ENCODE results near the gene STAT1.
"Not testable (repeated sequence)": the region's sequence is repeated elsewhere in the genome, so short reads cannot be mapped to it uniquely, and the experiment has no call there.

The STAT1 gene

DNA sequence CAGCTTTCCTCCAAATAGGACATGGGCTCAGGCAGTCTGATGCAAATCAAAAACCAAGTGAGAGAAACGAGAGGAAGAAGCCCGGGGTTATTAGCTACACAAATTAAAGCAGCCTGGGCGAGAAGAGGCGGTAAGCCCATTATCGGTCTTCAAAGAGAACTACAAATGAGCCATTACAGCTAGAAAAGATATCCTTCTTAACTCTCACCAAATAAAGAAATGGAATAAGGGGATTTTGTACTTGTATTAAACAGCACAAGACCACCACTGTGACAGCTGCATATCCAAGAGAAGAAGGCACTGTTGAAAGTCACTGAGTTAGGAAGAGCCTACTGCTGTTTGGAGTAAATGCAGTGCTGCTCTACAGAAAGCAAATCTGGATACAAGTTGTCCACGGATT lies 32.6 kb downstream of the STAT1 start:
- no peak for DNase-seq

GRCh38 chr2:190980630-190981209 lies 33.3 kb downstream of the STAT1 start:
- DNase-seq: no peak

DNA sequence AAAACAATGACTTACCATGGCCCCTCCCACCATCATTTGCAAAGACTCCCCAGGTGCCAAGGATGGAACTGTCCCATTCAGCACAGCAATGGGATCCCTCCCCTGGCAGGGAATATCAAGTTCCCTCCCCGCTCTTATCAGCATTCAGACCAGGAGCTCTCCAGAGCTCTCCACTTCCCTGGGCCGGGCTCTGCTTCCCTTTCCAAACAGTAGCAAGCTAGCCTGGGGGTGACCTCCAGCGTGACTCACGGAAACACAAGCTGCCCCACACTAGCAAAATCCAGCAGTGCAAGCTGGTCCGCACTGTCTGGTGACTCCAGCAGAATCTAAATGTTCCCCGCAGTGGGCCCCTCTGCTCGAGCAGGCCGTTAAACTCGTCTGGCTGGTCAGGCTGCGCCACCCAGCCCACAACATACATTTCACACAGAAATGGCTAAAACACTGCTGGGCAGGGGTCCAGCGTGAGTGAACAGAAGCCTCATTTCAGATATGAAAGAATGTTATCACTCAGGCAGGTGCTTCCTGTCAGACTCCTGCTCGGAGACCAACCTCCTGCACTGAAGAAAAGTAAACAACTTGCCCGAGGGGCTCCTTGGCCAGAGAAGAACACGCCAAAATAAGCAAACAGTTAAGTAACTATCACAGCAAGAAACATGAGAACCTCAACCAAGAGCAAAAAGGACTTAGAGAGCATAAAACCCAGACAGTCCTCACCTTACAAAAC lies 33.9 kb downstream of the STAT1 start:
- DNase-seq: peak; percentile 20

- peak; percentile 20 for DNase-seq
These were observed 35.5 kb downstream of the STAT1 start for GRCh38 chr2:190978389-190979053.

- no peak for DNase-seq
These were observed 36.5 kb downstream of the STAT1 start for GRCh38 chr2:190977505-190977904.

- DNase-seq: no peak
These were observed 37.5 kb downstream of the STAT1 start for GRCh38 chr2:190976521-190976920.

DNA sequence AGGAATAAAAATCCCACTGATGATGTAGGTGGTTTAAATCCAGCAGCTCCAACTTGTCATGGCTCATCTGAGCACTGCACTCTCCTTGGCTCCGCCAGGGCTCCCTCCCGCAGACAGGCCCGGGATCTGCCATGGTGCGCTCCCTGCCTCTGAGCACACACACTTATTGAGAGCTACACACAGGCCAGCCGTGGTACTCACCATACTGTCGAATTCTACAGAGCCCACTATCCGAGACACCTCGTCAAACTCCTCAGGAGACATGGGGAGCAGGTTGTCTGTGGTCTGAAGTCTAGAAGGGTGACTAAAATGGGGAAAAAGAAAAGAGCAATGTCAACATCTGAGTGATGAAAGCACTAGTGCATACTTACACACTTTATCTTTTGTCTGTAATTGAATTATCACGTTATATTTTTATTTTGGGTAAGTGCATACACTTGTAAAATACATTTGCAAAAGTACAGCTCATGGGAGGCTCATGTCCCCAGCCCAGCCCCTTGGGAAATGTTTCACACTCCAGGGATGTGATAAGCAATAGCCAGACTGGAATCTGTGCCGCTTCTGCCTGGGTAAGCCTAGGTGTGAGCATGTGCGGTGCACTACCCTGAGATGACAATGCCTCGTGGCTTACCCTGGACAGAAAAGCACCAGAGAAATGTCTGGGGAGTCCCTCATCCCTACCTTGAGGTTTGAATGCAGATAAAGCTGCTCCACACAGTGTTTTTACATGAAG lies 39.2 kb downstream of the STAT1 start:
- no peak for DNase-seq

- DNase-seq: no peak
These were observed 40.0 kb downstream of the STAT1 start for GRCh38 chr2:190973726-190974628.

- no peak for DNase-seq
These were observed 40.7 kb downstream of the STAT1 start for GRCh38 chr2:190973262-190973661.

- DNase-seq: peak; percentile 51
These were observed 41.1 kb downstream of the STAT1 start for GRCh38 chr2:190972846-190973245.

GRCh38 chr2:190972213-190972612 lies 41.8 kb downstream of the STAT1 start:
- no peak for DNase-seq

DNA sequence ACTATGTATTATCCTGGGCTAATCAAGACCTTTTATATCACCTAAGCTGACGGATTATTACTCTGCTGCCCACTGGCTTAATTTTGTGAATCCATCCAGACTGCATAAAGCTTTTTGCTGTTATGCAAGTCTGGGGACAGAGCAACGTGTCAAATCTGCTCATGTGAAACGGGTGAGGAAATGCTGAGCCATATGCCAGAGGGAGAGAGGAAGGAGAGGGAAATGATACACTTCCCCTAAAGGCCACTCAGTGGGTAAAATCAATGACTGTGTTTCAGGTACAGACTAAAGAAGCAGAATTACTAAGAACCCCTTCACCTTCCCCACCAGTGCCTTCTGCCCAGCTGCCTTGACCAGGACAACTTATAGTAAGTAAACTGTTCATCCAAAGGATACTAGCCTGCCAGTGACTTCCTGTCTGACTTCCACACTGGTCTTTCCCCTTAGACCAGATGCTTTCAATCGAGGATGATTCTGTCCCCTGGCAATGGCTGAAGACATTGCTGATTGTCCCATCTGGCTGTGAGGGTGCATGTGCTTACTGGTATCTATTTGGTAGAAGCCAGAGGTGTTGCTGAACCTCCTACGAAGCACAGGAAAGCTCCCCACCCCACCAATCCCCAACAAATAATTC lies 43.0 kb downstream of the STAT1 start:
- no peak for DNase-seq

- no peak for DNase-seq
These were observed 43.8 kb downstream of the STAT1 start for GRCh38 chr2:190970160-190970559.

DNA sequence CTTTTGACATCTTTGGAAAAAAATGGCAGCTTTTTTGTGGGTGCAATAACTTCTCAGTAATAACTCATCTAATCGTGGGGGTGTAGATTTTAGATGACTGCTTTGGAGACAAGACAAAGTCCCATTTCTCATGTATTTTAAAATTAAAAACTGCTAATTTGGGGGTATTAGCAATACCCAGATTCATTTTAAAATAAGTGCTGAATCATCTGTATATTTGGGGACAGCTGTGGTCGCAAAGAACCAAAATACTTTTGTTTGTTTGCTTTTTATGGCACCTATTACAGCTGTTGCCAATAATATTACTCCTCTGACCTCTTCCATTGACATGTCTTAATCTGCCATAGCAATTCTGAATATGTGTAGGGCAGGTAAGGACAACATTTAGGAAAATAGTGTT lies 45.4 kb downstream of the STAT1 start:
- no peak for DNase-seq

DNA sequence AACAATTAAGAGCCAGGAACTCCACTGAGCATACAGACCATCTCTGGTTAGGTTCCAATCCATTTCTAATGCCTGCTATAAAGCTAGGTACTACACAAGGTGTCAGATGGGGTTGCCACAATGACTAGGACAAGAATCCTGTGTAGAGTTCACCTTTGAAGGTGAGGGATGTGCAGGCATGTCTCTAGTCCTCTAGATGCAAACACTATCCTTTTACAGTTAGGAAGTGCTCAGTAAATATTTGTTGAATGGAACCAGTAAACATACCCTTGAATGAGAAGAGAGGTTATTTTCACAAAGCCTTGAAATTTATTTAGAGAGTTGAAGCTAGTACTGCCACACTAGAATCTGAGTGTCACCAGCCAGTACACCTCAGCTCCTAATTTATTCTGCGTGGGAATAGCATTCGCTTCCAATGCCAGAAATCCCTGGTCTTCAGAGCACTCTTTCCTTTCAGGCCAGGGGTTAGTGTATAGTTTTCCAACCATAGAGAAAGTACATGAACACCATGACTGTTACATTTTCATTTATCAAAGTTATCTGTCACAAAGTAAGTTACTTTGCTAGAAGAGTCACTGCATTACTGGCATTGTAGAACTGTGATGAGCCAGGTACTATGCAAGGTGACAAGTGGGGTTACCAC lies 48.3 kb downstream of the STAT1 start:
- DNase-seq: no peak

GRCh38 chr2:190964170-190964795 lies 49.7 kb downstream of the STAT1 start:
- DNase-seq: no peak

DNA sequence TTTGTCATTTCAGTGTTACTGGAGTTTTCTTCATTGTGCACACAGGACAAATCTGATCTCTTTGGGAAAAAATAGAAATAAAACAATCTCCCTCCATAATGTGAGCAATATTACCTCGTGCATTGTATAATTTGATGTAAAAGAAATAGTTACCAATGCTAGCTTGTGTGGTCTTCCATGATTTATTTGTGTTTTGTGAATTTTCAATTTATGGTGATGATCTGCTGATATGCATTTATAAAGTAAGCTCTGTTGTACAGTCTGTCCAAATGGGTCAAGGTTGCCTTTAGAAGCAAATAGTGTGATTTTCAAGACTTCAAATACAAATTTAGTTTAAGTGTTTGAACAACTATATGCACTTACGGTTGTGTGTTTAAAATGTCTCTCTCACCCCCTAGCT lies 50.9 kb downstream of the STAT1 start:
- DNase-seq: no peak

DNA sequence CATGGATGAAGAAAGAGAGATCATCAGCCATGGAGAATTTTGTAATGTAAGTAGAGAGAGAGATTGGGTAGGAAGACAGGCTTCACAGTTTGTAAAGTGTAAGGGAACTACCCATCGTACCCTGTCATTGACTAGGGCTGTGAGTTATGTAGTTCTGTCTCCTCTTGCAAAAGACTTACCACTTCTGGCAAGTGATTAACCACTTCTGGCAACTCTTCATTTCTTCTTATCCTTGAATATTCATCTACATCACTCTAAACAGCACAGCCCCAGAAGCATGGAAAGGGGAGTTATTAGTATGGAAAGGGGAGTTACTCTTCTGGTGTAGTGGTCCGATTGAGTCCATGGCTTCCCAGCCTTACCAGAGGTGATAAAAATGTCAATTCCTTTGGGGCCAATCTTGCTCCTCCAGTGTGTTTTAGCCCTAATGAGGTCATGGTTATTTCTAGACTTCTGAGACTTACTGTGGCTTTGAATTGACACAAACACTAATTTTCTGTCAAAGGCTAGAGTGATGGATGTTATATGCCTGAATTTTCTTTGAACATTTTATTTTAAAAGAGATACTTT lies 52.0 kb downstream of the STAT1 start:
- peak; percentile 37 for DNase-seq

GRCh38 chr2:190961117-190961516 lies 52.9 kb downstream of the STAT1 start:
- DNase-seq: not testable (repeated sequence)

Measured in fibroblast of skin of scalp (primary cell).